Activated naive CD8-positive, alpha-beta T cell treated with anti-CD3 and anti-CD28 coated beads, Interleukin-2, amount 50 U/mL, for 24 hours (primary cell): Measurements from ENCODE around the gene ABCF2.

Source experiments
- ATAC-seq: fragments of 150-1000 bp; cut with Tn5 transposase; one replicate; pipeline ENCODE4 v1.10.0; 2021
- DNase-seq: peaks from one replicate; pipeline ENCODE4 v3.0.0; 2021
- H3K27ac Mint-ChIP-seq: one replicate; pipeline ENCODE4 v1.8.0; 2021; ENCODE audit warnings: mild to moderate bottlenecking, mixed read lengths
- H3K27me3 Mint-ChIP-seq: one replicate; pipeline ENCODE4 v1.8.0; 2021; ENCODE audit warnings: mixed read lengths
- H3K36me3 Mint-ChIP-seq: one replicate; pipeline ENCODE4 v1.8.0; 2021; ENCODE audit warnings: low read depth, mixed read lengths
- H3K4me1 Mint-ChIP-seq: one replicate; pipeline ENCODE4 v1.8.0; 2021; ENCODE audit warnings: mixed read lengths
- H3K4me3 Mint-ChIP-seq: one replicate; pipeline ENCODE4 v1.8.0; 2021; ENCODE audit warnings: mild to moderate bottlenecking, moderate library complexity, mixed read lengths
- H3K9me3 Mint-ChIP-seq: one replicate; pipeline ENCODE4 v1.8.0; 2021; ENCODE audit warnings: mixed read lengths

ABCF2 gene

GRCh38 chr7:151174246-151175046, 52.6 kb downstream of the ABCF2 start:
- no peaks in the 10 kb centered on the region for H3K9me3 Mint-ChIP-seq
- no peak overlapping the region for H3K27ac Mint-ChIP-seq

GRCh38 chr7:151173386-151174245, 53.4 kb downstream of the ABCF2 start:
- peaks cover 4% of the 10 kb centered on the region for H3K4me1 Mint-ChIP-seq
- peaks cover 59% of the 10 kb centered on the region for H3K27me3 Mint-ChIP-seq
- DNase-seq (no peak), ATAC-seq (no peak)
- no peaks in the 10 kb centered on the region for H3K9me3 Mint-ChIP-seq
- no peak overlapping the region for H3K4me3 Mint-ChIP-seq
- H3K36me3 Mint-ChIP-seq, result no peaks in the 10 kb centered on the region
- H3K27ac Mint-ChIP-seq, result no peak overlapping the region

More at GRCh38 chr7:151174246-151175046, 52.6 kb downstream of the ABCF2 start:
- peaks cover 2% of the 10 kb centered on the region for H3K4me1 Mint-ChIP-seq
- peaks cover 51% of the 10 kb centered on the region for H3K27me3 Mint-ChIP-seq
- DNase-seq (no peak), ATAC-seq (no peak)
- no peaks in the 10 kb centered on the region for H3K36me3 Mint-ChIP-seq
- H3K4me3 Mint-ChIP-seq, result no peak overlapping the region

- Mint-ChIP-seq H3K9me3 (no peaks in the 10 kb centered on the region), H3K36me3 (no peaks in the 10 kb centered on the region), H3K4me3 (no peak overlapping the region), H3K27me3 (peaks cover 65% of the 10 kb centered on the region), H3K4me1 (peaks cover 7% of the 10 kb centered on the region), H3K27ac (no peak overlapping the region)
- ATAC-seq, result peak; percentile 65
- DNase-seq, result peak; percentile 84
Measured at GRCh38 chr7:151172273-151173141, 54.5 kb downstream of the ABCF2 start.

DNA sequence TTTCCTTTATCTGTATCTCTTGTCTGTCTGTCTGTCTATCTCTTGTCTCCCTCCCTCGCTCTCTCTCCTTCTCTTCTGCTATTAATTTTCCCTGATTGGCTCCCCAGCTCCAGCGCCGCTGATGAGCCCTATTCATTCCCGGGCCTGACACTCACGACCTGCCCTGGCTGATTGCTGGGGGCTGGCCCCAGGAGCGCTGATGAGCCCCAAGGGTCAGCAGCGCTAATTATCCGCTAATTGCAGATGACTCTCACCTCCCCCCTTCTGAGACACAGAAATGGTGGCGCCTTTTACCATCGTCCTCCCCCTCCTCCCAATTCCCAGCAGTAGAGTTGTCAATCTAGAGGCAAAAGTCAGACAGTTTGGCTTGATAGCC, 58.2 kb downstream of the ABCF2 start:
- no peaks in the 10 kb centered on the region for H3K9me3 Mint-ChIP-seq
- H3K27me3 Mint-ChIP-seq, result peaks cover 60% of the 10 kb centered on the region
- no peak overlapping the region for H3K27ac Mint-ChIP-seq
- H3K36me3 Mint-ChIP-seq, result no peaks in the 10 kb centered on the region
- H3K4me1 Mint-ChIP-seq, result peaks cover 7% of the 10 kb centered on the region
- no peak for DNase-seq
- ATAC-seq, result no peak
- H3K4me3 Mint-ChIP-seq, result peak overlapping the region; percentile 68

GRCh38 chr7:151168003-151168786, 58.8 kb downstream of the ABCF2 start:
- ATAC-seq (peak; percentile 82), DNase-seq (peak; percentile 77)

GRCh38 chr7:151167197-151167961, 59.6 kb downstream of the ABCF2 start, which contains the start of gene GBX1:
Gene GBX1 (minus strand): TSS chr7:151167694. CDS start chr7:151167548, 146 bp downstream.
- peak; percentile 25 for DNase-seq
- no peak within 1 kb of the TSS for H3K27ac Mint-ChIP-seq
- no peaks in the 10 kb centered on the region for H3K36me3 Mint-ChIP-seq
- peak; percentile 25 for ATAC-seq
- peaks cover 47% of the 10 kb centered on the region for H3K27me3 Mint-ChIP-seq
- peak within 1 kb of the TSS; percentile 68 for H3K4me3 Mint-ChIP-seq
- peaks cover 5% of the 10 kb centered on the region for H3K4me1 Mint-ChIP-seq
- no peaks in the 10 kb centered on the region for H3K9me3 Mint-ChIP-seq

More at GRCh38 chr7:151168003-151168786, 58.8 kb downstream of the ABCF2 start:
- Mint-ChIP-seq H3K9me3 (no peaks in the 10 kb centered on the region), H3K4me3 (peak overlapping the region; percentile 68), H3K36me3 (no peaks in the 10 kb centered on the region), H3K4me1 (peaks cover 7% of the 10 kb centered on the region), H3K27ac (no peak overlapping the region), H3K27me3 (peaks cover 54% of the 10 kb centered on the region)

- Mint-ChIP-seq H3K27me3 (peaks cover 42% of the 10 kb centered on the region), H3K27ac (no peak overlapping the region), H3K4me1 (peaks cover 5% of the 10 kb centered on the region), H3K4me3 (peak overlapping the region; percentile 8), H3K36me3 (no peaks in the 10 kb centered on the region), H3K9me3 (no peaks in the 10 kb centered on the region)
- ATAC-seq (no peak), DNase-seq (no peak)
Measured at GRCh38 chr7:151166629-151167196, 60.3 kb downstream of the ABCF2 start.
